Thyroid gland (tissue), 4 donors: ENCODE measurements around the gene TGFBR3.

Experiments used
- CTCF ChIP-seq, 6 experiments: fragments of 200-600 bp in 3 of 6; fragments of 450-650 bp in 3 of 6; sonication (generic) in 3 of 6; IDR thresholded peaks; one replicate each; pipeline ENCODE4 v1.5.1; 2016 to 2019; ENCODE audit warnings: antibody characterized with exemption in 6 of 6, mild to moderate bottlenecking in 2 of 6, inconsistent platforms in 1 of 6, moderate library complexity in 1 of 6
- POLR2A ChIP-seq, 2 donors: fragments of 450-650 bp; IDR thresholded peaks; one replicate each; pipeline ENCODE4 v1.6.1; 2017; ENCODE audit warnings: antibody characterized with exemption in 2 of 2, mild to moderate bottlenecking in 2 of 2, moderate library complexity in 1 of 2

GRCh38 chr1:91793189-91793588, 92.8 kb downstream of the TGFBR3 start:
- TF ChIP-seq CTCF (IDR thresholded peaks at IDR 0.05), result no peak
- no peak for TF ChIP-seq POLR2A (IDR thresholded peaks at IDR 0.05)
